Suppressor macrophage treated with lipopolysaccharide for 1 hour (primary cell): ENCODE measurements around the gene SPATA21.
A peak's percentile ranks its signal among the peaks of the same experiment; 100 is the strongest.

Experiments used
- DNase-seq, 3 donors: peaks; one replicate each; pipeline ENCODE4 v3.0.0-alpha.2; 2020 to 2022

The SPATA21 gene

DNA sequence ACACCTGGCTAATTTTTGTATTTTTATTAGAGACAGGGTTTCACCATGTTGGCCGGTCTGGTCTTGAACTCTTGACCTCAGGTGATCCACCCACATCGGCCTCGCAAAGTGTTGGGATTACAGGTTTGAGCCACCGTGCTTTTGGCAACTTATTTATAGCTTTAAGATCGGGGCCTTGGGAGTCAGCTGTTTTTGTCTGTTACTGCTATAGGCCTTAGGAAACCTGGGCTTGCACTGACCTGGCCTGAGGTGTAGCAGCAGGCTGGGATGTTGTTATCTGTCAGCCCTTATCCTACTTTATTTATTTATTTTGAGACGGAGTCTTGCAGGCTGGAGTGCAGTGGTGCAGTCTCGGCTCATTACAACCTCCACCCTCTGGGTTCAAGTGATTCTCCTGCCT lies 58.8 kb downstream of the SPATA21 start:
- DNase-seq: peak in 1 of 3 donors; percentile 2

DNA sequence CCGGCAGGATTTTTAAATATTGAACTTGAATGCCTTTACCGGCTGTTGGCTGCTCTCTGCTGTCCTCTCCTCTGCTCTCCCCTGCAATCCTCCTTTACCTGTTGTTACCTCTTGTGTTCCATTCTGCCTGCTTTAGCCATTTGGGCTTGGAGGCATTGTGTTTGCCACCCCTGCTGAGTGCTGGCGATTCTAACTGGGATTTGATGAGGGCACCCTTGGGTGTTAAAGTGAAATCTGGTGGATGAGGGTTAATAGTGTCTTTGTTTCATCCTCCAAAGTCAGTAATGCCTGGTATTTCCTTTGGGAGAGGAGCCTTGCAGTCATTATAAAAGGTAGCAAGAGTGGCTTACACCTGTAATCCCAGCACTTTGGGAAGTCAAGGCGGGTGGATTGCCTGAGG lies 60.3 kb downstream of the SPATA21 start:
- DNase-seq: no peak

DNA sequence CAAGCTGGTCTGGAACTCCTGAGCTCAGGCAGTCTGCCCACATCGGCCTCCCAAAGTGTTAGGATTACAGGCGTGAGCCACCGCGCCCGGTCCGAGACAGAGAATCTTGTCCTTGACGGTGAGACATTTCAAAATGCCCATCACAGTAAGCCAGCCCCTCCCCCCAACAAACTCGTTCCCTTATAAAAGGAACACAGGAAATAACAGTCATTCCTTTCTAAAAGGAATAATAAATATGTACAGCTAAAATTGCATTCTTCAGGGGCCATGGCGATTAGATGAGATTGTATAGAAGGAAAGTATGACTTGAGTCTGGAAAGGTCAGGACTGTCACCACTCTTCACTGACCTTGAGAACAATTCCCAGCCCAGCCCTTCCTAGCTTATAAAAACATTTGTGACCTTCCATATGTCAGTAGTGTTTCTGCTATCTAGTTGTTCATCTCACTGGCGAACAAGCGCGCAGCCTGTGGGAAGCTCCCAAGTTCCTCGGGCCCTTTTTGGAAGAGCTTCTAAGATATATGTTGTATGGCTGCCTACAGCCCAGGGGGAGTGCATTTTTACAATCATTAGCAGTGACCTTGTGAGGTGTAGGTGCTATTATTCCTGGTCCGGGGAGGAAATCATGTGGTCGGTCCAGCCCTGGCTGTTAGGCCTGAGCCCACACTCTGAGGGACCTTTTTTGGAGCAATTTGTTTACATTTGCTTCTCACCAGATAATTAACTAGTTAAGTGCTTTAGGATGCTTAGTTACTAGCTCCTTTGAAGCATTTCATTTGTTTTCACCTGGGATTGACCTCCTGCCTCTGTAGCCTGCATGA lies 61.5 kb downstream of the SPATA21 start:
- DNase-seq: peak in 1 of 3 donors; percentile 18

DNA sequence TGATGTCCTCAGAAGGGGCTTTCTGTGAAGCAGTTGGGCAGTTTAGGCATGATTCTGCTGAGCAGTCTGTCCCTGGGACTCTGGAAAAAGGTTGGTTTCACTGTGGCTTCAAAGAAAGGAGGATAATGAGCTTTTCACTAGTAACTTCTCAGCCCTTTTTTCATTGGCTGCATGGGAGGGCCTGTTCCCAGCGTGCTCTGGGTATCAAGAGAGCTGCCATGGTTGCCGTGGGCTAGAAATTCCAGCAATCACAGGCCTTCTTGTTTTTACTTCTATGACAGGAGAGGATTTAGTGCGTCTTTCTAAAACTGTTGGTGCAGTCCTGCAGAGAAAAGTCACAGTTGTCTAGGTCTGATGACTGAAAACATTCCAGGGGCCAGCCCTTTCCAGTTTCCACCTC lies 63.0 kb downstream of the SPATA21 start:
- peak in 1 of 3 donors; percentile 25 for DNase-seq

DNA sequence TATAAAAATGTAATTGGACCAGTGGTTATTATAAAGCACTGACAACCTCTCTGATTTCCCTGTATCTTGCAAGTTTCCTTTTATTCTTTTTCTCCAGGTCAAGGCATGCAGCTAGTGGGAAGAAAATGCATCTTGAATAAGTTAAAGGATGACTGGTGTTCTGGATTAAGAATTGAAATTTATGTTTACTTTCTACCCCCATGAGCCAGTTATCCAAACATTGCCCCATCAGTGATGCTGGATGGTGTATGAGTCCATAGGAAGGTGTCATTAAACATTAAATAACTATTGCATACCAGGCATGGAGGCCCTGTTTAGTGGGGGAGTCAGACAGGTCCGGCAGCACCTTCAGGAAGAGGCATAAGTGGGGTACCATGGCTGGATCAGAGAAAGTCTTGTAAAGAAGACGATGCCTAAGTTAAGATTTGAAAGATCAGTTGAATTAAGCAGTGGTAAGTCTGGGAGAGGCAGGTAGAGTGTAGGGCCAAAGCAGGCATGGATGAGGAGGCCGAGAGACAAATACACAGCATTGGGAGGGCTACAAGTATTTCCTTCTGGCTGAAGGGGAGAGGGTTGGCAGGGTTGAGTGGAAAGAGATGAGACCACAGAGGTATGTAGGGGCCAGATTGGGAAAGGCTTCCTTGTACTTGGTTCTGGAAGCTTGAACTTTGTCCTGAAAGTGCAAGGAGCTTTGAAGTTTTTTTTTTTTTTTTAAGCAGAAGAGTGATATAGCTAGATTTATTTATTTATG lies 64.5 kb downstream of the SPATA21 start:
- DNase-seq: no peak

DNA sequence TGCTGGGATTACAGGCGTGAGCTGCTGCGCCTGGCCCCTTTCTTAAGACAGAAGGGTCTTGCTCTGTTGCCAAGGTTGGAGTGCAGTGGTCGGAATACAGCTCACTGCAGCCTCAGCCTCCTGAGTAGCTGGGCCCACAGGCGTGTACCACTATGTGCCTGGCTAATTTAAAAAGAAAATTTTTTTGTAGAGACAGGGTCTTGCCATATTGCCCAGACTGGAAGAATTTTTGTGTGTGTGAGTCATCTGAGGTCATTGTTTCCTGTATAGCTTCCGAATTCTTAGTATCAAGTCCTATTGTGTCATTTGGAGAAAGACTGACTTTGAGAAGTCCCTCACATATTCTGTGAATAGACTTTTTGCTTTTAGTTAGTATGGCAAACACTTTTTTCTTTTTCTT lies 65.5 kb downstream of the SPATA21 start:
- peak; percentile 66 to 91 (median 89) for DNase-seq

DNA sequence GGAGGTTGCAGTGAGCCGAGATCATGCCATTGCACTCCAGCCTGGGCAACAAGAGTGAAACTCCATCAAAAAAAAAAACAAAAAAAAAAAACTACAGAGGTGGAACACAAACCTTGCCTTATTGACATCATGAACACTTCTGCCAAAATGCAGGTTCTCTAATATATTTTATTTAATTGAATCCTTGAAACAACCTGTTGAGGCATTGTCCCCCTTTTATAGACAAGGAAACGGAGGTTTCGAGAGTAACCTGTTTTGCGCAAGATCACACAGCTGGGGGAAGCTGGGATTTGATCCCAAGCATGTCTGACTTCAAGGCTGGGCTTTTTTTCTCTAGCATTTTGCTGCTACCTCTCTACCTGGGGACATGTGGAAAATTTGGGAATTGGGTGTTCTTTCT lies 67.4 kb downstream of the SPATA21 start:
- DNase-seq: peak in 1 of 3 donors; percentile 15

DNA sequence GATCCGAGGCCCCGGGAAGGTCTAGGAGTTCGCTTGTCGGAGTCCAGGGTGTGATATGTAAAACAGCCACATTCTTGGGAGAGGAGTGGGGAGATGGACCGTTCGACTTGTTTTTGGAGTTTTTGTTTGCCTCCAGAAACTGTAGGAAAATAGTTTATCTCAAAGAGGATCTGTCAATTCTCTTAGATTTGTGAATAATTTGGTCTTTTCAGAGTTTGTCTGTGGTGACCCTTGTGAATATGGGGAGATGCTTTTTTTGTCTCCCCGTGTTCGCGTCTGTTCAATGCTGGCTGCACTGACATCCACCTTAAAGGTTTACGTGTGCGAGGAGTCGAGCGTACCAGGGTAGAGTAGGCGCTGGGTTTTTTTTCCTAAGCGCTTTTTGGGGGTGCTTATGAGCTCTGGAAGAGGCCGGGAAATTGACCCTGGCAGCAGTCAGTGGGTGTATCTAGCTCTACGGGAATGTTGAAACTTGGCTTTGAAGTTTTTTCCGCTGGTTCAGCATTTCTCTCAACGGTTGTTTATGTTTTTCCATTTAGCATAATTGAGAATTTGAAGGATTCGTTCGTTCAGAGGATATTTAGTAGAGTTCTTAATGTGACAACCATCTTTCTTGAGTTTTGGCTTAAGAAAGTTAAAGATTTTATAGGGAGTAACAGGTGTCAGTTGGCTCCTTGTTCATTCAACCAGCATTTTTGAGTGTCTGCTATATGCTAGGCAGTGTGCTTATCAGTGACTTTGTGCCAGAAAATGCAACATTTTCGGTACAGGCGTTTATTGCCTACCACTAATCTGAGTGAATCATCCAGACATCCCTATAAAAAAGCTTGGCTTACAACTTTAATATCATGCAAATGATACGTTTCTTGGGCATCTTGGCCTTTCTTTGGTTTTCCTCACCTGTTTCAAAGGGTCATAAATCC lies 69.0 kb downstream of the SPATA21 start:
- peak in 2 of 3 donors; percentile 38 to 43 for DNase-seq

DNA sequence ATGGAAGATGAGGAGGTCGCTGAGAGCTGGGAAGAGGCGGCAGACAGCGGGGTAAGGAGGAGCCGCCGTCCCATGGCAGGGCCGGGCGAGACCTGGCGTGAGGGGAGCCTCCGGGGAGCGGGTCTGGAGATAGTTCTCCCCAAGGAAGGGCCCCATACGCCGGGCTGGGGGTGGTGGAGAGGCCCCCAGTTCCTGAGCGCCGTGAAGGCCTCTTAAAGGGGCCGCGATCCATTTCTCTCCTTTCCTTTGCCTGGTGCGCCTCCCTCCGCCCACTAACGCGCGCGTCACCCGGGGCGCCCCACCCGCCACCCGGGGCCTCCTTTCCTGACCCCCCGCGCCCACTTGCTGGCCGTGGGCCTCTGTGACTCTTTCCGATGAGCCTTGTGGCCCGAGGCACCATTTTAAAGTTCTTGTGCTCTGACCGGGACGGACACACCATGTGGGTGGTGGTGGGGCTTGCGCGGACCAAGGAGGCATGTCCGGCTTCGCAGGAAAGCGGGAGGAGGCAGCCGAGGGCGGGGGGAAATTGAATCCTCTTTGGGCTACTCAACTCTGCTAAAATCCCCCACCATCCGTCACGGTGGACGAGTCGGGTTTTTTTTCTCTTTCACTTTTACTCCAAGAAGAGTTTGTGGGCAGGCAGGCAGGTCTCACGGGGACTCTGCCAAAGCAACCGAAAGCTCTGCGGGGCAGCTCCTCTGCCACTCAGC lies 69.8 kb downstream of the SPATA21 start:
- DNase-seq: peak; percentile 97 to 98 (median 98)

DNA sequence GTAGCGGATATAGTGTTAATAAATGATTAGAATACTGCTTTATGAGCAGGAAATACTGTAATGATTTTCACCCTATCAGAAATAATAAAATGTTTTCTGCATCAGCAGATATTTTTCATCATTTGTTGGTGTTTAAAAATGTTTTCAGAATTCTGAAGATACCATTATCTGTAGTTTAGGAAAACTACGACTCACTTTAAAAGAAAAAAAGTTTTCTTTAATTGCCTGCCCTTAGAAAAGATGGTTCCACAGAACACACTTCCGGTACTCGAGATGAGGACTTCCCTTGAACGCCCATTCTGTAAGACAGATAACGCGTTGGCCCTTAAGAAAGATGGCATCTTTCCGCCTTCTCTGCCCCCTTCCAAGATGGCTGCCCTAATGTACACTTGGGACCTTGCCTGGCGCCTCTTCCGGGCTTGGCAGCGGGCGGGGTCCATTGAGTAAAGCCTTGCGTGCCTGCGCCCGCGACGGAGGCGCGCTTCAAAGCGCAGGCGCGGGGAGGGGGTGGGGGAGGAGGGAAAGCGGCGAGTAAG lies 70.4 kb downstream of the SPATA21 start, which contains the start of gene SZRD1:
SZRD1 (plus strand) TSS at position 521 of the 536 bp plus-strand sequence. CDS start 16 bp downstream, outside the sequence.
- peak; percentile 99 for DNase-seq

DNA sequence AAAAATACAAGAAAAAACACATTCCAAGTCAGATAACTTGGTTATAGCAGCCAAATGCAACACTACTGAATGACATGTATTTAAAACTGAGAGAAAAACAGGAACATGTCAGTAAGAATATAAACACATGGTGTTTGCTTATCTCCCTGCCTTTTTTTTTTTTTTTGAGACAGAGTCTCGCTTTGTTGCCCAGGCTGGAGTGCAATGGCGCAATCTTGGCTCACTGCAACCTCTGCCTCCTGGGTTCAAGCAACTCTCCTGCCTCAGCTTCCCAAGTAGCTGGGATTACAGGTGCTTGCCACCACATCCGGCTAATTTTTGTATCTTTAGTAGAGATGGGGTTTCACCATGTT lies 72.1 kb downstream of the SPATA21 start:
- peak in 1 of 3 donors; percentile 38 for DNase-seq

DNA sequence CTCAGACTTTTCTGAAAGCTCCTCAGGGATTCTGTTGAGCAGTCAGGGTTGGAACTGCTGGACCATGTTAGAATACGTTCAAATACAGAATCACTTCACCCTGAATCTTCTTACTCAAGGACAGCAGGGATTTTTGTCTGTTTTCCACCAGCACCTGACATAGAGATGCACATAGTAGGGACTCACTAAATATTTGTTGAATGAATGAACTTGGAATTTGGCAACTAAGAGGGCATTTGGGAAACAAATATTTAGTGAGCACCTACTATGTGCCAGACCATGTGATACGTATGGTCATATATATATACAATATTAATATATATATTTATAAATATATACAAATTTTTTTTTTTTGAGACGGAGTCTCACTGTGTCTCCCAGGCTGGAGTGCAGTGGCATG lies 80.4 kb downstream of the SPATA21 start:
- DNase-seq: no peak

DNA sequence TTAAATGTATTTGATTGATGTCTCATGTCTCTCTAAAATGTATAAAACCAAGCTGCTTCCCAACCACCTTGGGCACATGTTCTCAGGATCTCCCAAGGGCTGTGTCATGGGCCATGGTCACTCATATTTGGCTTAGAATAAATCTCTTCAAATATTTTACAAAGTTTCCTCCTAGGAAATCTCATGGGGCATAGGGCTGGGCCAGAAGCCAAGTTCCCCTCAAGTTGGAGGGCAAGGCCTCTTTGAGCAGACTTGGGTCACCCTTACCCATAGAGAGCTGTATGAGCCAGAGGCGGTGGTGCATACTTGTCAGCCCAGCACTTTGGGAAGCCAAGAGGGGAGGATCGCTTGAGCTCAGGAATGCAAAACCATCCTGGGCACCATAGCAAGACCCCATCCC lies 82.6 kb downstream of the SPATA21 start:
- DNase-seq: no peak

DNA sequence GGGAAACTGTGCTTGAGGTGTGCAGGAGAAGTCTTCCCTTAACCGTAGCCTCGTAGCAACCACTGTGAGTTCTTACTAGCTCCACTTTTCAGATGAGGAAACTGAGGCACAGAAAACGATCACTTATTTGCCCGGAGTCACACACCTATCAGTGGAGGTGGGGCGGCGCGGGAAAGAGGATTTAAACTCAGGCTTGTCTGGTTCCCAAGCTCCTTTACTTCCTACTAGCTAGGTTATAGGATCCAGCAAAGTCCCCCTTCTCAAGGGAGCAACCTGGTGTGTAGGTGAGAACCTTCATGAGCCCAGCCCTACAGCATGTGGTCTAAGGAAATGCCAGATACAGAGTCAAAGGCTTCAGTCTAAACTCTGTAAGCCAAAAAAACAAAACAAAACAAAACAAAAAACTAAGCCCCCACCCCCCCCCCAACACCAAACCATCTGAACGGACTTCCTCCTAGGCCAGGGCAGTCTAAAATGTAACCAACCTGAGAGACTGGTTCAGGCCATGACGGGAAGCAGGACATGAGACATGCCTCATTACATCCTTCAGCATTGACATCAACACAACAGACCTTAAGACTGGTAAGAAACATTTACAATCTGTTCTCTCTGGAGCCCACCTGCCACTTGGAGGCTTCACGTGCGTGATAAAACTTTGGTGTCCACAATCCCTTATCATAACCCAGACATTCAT lies 84.2 kb downstream of the SPATA21 start:
- DNase-seq: peak in 1 of 3 donors; percentile 29

DNA sequence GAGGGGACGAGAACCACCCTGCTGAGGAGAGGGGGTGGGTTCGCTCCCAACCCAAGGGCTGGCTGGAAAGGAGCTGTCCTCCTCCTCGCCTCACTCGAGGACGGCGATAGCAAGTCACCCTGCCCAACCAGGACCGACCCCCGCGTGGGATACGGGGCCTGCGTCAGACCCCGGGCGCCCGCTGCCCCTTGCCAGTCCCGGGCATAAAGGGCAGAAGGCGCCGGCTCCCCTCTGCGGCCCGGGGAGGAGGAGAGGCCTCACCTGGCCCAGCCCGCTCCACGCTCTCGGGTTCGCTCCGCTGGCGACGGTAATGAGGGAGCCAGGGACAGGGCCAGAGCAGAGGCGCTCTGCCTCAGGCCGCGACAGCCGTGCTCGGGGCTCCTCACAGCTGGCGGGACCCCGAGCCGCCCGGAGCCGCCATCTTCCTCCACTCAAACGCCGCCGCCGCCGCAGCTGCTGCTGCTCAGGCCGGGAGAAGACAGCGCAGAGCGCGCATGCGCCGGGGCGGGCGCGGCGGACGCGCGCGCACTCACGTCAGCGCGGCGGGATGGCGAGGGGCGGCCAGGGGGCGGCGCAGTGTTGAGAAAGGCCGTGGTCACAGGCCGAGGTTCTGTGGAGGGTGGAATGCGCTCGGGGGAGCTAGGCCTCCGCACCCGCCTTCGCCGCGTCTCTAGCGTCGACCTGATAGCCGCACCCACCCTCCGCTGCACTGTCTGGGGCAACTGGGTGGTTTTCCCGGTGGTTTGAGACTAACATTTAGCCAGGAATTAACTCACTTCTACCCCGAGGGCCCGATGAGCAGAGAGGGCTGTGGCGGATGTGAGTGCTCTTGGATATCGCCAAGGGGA lies 85.0 kb downstream of the SPATA21 start, which contains the start of gene FBXO42:
FBXO42 (minus strand) TSS at position 487 of the 848 bp plus-strand sequence. CDS start 37,062 bp downstream, outside the sequence.
- peak; percentile 96 to 98 (median 98) for DNase-seq

DNA sequence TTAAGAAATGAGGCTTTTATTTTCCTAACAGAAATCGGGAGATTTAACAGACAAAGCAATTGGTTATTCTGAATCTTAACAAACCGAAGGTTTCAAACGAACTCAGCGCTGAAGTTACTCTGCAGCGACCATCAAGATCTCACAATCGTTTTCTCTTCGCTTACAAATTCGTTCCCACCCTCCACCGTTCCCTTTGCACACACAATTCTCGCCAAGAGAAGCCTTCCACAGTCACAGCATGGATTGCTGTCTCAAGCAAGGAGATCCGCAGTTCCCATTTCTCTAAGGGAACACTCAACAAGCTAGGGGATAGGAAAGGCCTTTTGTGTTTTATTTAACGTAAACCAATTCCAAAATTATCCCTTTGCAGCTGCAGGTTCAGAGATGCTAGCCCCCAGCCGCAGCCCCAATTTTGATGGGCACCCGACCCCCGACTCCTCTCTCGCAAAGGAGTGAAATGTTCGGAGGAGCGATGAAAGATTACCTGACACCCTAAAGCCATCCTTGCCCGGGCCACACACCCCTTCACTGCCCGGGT lies 85.7 kb downstream of the SPATA21 start:
- peak in 2 of 3 donors; percentile 36 to 39 for DNase-seq

DNA sequence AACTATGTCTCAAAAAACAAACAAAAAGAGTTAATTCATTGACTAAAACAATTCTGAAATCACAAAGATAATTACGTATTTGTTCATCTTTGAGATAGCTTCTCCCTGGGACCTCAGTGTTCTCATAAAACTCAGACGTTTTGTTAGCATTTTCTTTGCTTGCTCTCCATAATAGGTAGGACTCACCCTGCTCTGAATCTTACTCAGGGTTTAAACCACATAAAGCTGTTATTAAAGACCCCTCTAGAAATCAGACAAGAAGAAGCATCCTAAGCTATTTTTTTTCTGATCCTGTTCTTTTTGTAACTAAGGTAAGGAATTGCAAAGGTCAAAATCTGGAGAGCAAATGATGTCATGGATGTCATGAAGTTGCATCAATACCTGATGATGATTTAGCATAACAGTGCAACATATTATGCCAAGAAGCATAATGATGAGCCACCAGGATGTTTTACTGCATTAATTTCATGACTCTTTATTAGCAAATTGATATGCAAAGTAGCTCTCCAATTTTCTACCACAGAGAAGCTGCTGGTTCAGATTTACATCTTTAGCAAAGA lies 87.3 kb downstream of the SPATA21 start:
- peak in 1 of 3 donors; percentile 58 for DNase-seq
